Bronchial epithelial cell (primary cell): Measurements from ENCODE around the gene ARPC5. TPM values are rescaled to one million over a fixed set of nuclear protein-coding genes. Genes with fewer than 3 reads are reported as not detected.

Experiments used
- DNase-seq: peaks from one replicate; pipeline ENCODE4 v3.0.0-alpha.2; 2010; ENCODE audit warnings: low read depth
- FAIRE-seq: peaks from 2 replicates; lab custom pipeline; 2011; peaks lifted over from hg19 to GRCh38; lab: Jason Lieb, UNC
- H3K27me3 ChIP-seq: 2 replicates; pipeline ENCODE4 v1.5.1; 2011; ENCODE audit warnings: low read length; ENCODE audit not compliant: control insufficient read depth, insufficient read depth
- H3K36me3 ChIP-seq: 2 replicates; pipeline ENCODE4 v1.5.1; 2011; ENCODE audit warnings: low read length; ENCODE audit not compliant: control insufficient read depth, insufficient read depth
- H3K4me3 ChIP-seq: 2 replicates; pipeline ENCODE4 v1.5.1; 2011; ENCODE audit warnings: mild to moderate bottlenecking, low read depth, low read length, control low read depth
- CTCF ChIP-seq: IDR thresholded peaks from 2 replicates; pipeline ENCODE4 v1.5.1; 2011; ENCODE audit warnings: mild to moderate bottlenecking, moderate library complexity, low read length, control low read depth, inconsistent platforms; ENCODE audit not compliant: insufficient read depth, severe bottlenecking
- total RNA-seq: library from RNA; depleted of rRNA; stranded (reverse); fragments of >200 nt; gene quantifications from 2 replicates; pipeline ENCODE4 v1.2.1, GENCODE V29; 2014

ARPC5 gene
- total RNA-seq, 1 donor from 2014 or later = 95.3 TPM

GRCh38 chr1:183571678-183572268 is 63.8 kb downstream of the ARPC5 start:
- Histone ChIP-seq H3K36me3 (no peaks in the 10 kb centered on the region), H3K27me3 (no peaks in the 10 kb centered on the region), H3K4me3 (no peak overlapping the region)
- DNase-seq = no peak
- no peak for FAIRE-seq
- TF ChIP-seq CTCF = no peak

Other genes starting within 250 kb of the ARPC5 start
- under 0.01 and 0.26 TPM in 2 replicates for gene NMNAT2, start 217.4 kb downstream of the ARPC5 start, total RNA-seq
- gene SMG7, start 163.3 kb downstream of the ARPC5 start, total RNA-seq = 17.9 and 18.3 TPM in 2 replicates
- 96.4 and 202 TPM in 2 replicates for gene NCF2, start 45.3 kb downstream of the ARPC5 start, total RNA-seq
- not detected in 2 replicates for gene APOBEC4, start 17.5 kb upstream of the ARPC5 start, total RNA-seq
- gene RGL1, start 169.3 kb upstream of the ARPC5 start, total RNA-seq = 0.26 and 0.64 TPM in 2 replicates